Stimulated activated CD4-positive, alpha-beta T cell treated with anti-CD3 and anti-CD28 coated beads, Interleukin-2, amount 100 ng/mL, for 48 hours (primary cell): ENCODE results near the gene KAT6B.

Experiments
- DNase-seq, 2 donors: peaks; one replicate each; pipeline ENCODE4 v3.0.0-alpha.2; 2020

KAT6B gene

DNA sequence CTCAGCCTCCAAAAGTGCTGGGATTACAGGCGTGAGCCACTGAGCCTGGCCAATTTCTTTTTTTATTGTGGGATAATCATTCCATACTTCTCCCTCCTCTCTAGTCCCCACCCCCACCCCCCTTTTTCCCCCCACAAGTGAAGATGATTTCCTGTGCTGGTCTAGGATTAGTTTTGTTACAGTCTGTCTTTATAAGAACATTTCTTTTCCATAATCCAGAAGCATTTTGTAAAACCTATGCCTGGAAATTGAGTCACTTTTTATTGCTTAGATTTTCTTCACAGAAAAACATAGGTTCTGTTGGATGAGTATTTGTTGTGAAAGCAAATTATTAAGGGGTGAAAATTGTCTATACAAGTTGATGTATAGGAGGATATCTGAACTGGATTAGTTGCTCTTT is 98.9 kb downstream of the KAT6B start:
- no peak for DNase-seq

DNA sequence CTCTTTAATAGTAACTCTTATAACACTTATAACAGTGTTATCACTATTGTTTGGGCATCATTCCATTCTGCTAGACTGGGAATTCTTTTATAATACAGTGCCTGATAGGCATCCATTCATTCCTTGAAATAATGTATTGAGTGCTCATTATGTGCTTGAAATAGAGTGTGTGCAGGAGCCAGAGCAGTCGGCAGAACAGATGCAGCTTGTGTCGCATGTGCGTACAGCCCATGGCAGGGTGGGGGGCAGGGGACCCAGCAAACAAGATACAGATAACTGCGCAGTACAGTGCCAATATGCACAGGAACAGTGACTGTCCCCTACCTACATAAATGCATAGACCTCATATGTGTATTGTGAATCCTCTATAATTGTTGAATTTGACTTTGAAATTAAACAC is 99.3 kb downstream of the KAT6B start:
- DNase-seq: no peak

DNA sequence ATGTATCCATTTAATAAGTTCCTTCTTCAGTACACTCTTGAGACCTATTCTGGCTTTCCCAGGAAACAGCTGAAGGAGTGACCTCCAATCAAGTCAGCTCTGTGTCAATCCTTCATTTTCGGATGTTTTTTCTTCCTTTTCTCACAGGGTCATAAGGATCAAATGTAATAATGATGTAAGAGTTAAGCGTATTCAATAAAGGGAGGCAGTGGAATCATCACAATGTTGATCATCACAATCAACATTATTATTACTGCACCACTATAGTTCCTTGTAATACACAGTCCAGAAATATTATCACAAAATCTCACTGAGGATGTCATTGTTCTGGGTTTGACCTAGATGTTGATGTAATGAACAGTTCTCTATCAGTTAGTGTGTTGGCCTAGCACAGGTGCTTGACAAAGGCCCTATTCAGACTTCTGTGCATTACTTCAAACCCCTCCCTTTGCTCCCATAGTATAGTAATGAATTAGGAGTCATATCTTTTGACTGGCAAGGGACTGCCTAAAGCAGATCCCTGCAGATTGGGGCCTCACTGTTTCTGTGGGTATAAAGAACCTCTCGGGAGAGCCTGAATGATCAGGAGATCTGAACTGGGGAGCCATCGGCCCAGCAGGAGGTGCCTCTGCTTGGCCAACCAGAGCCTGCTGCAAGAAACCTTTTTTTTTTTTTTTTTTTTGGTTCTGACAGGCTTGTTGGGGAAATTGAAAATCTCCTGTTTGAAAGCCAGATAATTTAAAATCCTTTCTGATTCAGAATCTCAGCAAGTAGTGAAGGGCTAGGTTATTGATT is 100.6 kb downstream of the KAT6B start:
- no peak for DNase-seq

DNA sequence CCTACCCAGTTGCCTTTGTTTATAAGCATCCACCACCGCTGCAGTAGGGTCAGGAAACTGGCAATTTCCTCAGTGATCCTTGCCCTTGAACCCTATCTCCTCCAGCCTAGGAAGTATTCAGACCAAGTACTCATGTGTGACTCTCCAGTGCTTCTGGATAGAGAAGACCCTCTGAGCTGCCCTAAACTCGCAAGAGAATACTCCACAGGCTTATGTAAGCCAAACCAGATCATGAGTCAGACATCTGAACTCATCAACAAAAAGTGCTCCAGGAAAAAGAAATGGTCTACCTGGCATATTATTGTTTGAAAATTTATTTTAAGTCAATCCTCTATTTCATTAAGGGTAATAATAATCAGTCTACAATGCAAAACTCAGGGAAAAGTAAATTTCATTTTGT is 101.3 kb downstream of the KAT6B start:
- no peak for DNase-seq

DNA sequence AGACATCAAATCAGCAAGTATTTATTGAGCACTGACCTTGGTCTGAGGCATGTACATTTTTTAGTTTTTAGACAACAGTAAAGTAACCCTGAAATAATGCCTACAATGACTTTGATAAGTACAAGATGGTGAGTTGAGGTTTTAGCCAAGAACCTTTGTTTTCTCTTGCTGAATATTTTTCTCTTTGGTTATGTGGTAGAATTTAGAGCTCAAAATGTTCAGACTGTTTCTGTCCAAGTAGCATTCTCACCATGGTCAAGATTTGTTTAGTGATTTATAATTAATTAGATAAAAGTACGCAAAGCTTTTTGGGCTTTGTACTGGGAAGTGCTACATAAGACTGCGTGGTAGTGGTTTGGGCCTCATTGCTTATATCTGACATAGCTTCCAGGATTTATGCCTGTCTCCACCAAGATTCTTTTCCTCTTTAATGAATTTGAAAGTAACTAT is 102.4 kb downstream of the KAT6B start:
- no peak for DNase-seq

DNA sequence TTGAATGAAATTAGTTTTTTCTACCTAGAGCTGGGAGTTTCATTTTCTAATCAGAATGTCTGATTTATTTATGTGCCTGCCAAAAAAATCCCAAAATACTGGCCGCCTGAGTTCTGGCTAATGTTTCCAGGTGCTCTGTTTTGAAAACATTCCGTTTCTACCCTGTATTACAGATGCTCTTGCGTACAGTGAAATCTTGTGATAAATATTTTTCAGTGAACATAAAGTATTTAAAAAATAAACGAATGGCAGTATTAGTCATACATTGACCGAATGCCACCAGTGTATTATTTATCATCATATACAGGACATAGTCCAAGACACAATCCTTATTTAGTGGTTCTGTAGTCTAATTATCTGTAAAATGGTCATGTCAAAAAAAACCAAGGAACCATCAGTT is 102.8 kb downstream of the KAT6B start:
- DNase-seq: no peak

DNA sequence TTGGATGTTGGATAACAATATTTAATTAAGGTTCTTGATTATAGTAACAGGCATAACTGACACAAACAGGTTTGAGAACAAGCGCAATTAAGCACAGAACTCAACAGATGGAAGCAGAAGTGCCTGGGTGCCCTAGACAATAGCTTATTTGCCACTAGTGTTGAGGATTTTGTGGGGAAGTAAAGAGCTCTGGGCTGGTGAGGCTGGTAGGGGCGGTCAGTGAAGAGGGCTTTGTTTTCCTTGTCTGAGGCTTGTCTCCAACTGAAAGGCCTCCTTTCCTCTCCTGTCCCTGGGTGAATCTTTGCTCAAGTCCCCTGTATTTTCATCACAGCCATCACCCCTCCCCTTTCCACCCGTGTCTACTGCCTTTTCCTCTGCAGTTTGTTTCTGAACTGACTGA is 104.6 kb downstream of the KAT6B start:
- no peak for DNase-seq

DNA sequence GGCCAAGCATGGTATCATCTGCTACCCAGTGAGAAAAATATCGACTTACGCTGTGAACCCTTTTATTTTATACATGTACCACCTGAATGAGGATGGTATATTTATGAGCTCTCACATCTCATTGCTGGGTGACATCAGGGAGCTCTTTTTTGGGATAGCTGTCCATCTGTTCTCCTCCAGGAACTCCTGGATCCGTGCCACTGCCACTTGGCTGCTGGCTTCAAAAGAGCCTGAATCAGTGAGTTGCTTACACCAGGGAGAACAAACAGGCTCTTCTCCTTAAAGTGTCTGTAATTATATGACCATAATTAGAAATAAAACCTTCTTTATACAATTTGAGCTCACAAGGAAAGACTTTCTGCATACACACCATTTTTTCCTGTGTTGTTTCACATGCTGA is 106.2 kb downstream of the KAT6B start:
- DNase-seq: no peak

DNA sequence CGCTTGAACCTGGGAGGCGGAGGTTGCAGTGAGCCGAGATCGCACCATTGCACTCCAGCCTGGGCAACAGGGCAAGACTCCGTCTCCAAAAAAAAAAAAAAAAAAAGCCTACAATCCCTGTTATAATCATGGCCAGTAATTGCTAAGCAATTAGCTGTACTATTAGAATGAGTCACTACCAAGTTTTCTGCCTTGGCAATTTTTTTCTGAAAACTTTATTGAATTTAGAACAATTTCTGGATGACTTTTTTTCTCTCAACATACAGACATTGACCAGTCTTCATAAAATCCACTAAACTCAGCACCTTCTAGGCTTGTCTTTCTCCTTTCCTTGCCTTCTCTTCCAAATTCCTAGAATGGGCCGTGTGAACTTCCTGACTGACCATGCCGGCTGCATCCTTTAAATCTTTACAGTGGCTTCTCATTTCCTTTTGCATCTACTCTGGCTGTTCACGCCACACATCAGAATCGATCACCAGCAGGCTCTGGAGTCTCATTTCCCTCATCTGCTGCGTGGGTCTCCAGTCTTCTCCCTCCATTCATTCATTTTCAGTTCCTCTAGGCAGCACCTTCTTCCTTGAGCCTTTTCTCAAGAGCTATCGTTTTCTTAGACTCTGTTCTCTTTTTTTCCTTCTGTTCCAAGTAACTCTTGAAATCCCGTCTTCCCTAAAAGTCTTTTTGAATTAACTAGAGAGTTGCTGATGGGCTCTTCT is 107.9 kb downstream of the KAT6B start:
- no peak for DNase-seq

DNA sequence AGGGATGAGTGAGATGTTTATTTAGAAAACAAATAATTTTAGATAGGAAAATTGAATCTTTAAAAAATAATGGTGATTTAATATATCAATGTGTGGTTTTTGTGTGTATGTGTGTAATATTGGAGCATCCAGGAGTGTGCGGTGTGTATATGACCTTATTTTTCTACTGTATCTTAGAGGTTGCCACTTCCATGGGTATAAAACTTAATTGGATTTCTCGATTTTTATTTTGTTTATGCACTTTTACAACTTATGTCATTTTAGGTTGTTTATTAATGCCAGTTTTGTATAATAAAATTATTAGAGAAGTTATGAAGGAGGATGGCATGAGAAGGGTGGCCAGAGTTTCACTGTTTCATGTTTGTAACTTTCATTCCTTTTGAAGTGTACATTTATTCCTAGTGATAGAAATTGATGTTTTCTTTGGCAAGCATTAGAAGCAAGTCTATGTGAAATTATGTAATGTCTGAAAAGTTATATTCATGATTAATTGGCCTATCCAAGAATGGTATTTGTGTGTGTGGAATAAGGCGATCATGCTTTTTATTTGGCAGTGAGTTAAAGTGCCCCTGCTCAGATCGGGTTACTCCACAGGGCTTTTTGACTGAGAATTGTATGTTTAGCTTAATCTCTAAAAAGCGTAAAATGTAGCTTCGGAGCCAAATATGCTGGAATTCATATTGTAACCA is 110.3 kb downstream of the KAT6B start:
- no peak for DNase-seq

DNA sequence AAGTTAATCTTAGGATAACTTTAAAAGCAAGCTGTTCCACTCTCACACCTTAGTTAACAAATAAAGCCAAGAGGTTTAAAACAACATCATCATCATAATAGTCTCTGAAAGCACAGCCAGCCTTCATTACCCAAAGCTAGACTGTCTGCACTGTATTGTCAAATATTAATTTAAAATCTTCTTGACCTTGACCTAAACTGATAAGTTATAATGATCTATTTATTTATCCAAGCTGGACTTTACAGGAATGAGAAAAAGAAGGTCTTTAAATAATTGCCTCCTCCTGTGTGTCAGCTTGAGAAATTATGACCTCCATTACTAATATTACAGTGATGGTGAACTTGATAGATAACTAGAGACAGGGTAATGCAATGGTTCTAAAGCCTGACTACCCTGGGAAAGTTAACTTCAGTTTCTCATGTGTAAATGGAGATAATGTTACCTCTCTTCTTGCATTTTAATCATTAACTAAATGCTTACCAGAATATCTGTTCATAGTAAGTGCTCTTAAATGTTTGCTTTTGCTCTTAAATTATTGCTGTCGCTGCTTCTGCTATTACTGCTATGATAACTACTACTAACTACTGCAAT is 111.0 kb downstream of the KAT6B start:
- no peak for DNase-seq

DNA sequence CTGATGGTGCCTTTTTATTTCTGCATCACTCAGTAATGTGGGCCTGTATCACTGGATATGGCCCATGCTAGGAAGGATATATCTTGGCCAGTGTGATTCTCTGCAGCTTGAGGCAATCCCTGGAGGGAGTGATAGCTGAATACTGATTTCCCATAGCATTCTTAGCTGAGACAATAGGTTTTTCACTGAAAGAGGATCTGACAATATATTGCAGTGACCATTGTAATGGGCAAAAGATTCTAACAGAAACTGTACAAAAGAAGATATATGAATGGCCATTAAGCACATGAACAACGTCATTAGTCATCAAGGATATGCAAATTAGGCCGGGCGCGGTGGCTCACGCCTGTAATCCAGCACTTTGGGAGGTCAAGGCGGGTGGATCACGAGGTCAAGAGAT is 117.8 kb downstream of the KAT6B start:
- no peak for DNase-seq

DNA sequence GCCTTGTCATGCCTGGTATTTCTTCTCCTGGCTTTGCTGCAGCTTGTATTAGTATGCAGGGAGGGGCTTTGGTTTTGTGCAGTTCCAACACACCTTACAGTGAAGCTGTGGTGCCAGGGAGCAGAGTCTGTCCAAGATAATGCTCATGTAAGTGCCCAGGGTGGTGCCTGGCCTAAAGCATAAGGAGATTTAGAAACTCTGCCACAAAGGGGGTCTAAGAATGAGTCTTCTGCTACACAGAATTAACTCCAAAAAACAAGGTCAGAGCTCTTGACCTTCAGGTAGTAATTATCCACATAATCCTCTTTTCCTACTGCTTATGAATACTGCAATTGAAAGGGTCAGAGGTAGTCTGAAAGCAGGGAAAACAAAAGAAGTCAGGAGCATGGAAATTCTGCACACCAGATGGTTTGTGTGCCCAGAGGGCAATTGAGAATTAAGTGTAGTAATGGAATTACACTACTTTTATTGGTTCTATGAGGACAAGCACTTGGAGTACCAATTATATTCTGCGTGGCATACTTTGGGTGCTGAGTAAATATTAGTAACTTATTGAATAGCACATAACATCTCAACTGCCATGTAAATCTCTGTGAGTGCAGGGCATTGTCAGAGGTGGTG is 121.5 kb downstream of the KAT6B start:
- DNase-seq: no peak

DNA sequence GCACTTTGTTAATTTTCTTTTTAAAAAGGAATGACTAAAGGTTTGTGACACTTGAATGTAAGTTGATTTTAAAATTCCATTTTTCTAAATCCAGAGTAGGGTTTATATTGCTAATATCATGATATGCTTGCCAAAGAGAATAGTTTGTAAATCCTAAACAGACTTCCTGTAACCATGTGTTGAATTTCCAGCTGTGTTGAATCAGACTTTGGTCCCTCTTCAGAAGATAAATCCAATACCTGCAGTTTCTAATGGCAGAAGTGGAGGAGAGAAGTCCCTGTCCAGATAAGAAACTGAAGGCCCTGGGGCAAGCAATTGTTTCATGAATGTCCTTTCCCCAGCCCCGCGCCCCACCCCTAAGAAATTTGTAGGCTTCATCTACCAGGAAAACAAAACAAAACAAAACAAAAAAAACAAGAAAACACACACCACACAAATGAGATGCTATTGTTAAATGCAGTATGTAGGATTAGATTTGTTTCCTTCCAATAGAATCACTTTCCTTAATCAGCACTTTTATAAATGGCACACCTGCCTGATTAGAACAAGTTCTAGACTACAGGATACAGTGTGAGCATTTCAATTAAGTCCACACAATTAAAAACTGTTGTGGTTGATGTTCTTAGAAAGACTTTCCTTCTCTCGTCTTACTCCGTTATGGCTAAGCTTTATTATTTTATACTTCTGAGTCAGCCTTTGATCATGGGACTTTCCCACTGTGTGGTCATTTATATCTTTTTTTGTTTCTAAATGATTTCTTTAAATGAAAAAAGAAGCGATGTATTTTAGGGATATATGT is 122.8 kb downstream of the KAT6B start:
- DNase-seq: no peak

DNA sequence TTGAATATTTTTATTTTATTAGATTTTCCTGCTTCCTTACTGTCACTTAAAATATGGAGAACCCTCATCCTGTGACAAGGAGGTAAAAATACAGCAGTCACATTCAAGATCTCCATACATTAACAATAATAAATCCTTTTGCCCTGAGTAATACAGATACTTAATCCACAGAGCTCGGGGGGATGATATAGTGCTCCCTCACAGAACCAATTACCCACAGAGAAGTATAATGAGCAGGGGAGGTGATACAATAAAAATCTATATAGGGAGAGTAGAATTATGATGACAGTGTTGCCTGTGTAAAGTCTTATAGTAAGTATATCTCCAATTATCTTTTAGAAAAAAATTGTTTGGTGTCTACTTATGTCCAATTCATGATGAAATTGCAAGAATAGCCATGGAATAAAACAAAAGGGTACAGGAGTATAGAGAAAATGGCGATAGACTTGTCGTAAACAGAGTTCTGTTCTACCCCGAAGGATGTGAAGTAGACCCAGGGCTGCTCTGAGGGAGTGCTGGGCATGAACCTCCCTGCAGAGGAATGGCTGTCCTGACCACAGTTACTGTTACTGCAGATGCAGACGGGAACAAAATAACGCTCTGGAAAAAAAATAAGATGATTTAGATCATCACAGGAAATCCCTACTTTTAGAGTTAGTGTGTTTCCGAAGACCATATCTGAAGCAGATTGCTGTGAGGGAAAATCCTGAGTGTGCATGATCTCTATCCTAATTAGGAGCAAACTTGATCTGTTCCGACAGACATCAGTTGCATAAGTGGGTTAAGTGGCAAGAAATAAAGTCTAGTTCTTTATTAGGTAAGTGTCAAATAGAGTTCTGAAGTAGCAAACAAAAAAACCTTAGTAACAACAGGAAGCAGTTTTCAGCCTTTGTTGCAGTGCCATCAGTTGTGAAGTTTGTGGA is 123.7 kb downstream of the KAT6B start:
- DNase-seq: no peak

DNA sequence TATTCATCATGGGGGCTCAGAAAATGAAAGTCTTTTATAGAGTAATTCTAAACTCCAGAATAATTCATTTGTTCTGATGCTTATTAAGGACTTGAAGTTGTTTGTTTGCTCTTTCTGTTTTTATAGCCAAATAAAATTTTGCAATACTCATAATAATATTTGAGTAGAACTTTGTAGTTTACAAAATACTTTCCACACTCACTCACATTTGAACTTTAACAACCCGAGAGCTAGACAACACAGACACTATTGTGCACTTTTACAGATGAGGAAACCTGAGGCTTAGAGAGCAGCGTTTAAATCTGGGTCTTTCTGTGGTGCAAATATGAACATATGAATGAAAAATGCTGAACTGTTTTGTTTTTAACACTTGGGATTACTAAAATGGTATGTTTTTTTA is 126.8 kb downstream of the KAT6B start:
- DNase-seq: no peak

DNA sequence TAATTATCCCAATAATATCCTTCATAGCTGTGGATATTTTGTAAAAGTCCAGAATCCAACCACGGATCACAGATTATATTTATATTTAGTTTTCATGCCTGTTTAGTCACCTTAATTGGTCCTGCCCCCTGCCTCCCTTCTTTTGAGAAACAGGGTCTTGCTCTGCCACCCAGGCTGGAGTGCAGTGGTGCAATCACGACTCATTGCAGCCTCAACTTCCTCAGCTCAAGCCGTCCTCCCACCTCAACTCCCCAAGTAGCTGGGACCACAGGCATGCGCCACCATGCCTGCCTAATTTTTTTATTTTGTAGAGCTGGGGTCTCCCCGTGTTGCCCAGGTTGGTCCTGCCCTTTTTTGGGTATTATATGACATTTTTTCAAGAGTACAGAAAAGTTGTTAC is 129.4 kb downstream of the KAT6B start:
- DNase-seq: no peak

DNA sequence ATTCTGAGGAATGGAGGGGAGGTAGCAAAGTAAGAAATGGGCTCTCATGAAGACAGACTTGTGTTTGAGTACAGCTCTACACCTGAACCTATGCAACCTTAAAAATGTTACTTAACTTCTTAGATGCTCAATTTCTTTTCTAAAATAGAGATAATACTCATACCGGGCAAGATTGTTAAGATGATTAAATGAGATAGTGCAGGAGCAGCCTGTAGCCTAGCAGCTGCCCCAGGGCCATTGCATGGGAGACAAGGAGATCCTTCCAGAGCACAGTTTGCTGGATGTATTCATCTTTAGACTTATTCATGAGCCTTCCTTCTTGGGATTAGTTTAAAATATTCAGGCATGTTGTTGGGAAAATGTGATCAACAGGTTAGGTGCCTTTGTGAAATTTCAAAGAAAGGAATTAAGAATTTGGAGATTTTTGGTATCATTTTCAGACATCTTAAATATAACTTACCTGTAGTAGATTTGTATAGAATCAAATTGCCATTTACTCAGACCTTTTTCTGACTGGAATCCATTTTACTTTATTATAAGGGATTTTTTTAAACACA is 130.2 kb downstream of the KAT6B start:
- DNase-seq: no peak

DNA sequence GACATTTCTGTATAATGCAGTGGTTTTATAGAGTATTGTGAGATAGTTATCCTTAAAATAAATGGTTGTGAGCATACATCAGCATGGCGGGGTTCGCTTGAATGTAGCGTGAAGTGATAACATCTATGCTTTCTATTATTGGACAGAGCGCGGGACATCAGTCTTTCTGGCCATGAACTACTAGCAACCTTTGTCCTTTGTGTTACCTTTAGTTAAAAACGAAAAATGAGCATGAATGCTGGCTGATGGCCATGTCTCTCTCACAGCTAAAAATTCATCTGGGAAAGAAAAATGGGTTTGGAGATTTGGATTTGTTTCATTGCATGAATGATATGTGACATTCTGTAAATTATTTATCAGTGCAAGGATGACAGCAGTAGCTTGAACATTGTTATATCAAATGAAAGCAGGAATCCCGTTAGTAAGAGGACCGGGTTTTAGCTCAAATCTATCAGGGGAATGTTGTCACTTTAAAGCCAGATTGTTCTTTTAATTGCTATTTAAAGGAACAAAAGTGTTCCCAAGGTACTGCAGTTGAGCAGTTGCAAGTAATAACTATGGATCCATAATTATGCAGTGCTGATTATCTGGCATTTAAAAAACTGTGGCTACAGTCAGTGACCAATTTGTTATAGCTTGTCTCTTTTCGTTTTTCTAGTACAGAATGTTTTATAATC is 131.0 kb downstream of the KAT6B start:
- no peak for DNase-seq

DNA sequence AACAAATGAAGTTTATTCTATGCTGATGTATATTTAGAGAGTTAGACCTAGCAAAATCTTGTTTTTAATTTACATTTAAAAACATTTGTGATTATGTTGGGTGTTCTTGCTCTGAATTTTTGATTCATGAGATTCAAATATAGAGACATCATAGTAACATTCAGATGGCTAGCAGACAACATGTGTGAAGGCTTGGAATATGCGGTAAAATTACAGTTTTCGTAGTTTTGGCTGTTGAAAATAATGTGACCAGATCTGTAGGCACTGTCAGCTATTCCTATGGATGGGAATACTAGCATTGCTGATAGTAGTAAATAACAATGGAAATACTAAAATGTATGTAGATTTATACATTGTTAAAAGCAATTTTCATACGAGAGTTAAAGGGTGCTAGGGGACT is 131.9 kb downstream of the KAT6B start:
- DNase-seq: no peak
